ENCODE results near the gene AIRE. TPM values are rescaled to one million over a fixed set of nuclear protein-coding genes. Genes with fewer than 3 reads are reported as not detected.
A peak's percentile ranks its signal among the peaks of the same experiment; 100 is the strongest.

Gene AIRE
- total and polyA plus RNA-seq, 9 donors, result not detected

- H3K27ac ChIP-seq, result no peak overlapping the region
- WGBS, 3 donors, result 81 to 92% (median 84%) methylated on average over 33 to 44 of the region's 44 CpGs
- no peaks in the 10 kb centered on the region for H3K9me3 ChIP-seq
- H3K36me3 ChIP-seq, result no peaks in the 10 kb centered on the region
- no peak for DNase-seq
- TF ChIP-seq EP300 (IDR thresholded peaks at IDR 0.05), result no peak
- no peaks in the 10 kb centered on the region for H3K27me3 ChIP-seq
- no peaks in the 10 kb centered on the region for H3K4me1 ChIP-seq (ENCODE audit: insufficient read depth)
- intact Hi-C loops (cut with DNase I), result no loop called here
- no peak overlapping the region for H3K4me3 ChIP-seq
Observed at GRCh38 chr21:44325386-44326271, 40.0 kb downstream of the AIRE start.

GRCh38 chr21:44326272-44326647 is 40.6 kb downstream of the AIRE start:
- no peak for DNase-seq
- TF ChIP-seq POLR2A (IDR thresholded peaks at IDR 0.05) (no peak), EP300 (IDR thresholded peaks at IDR 0.05) (no peak), CTCF (IDR thresholded peaks at IDR 0.05) (no peak)
- WGBS, 3 donors, result 85 to 91% (median 90%) methylated on average over 13 of the region's 13 CpGs
- Histone ChIP-seq H3K4me1 (ENCODE audit: insufficient read depth) (no peaks in the 10 kb centered on the region), H3K36me3 (no peaks in the 10 kb centered on the region), H3K9me3 (no peaks in the 10 kb centered on the region), H3K4me3 (no peak overlapping the region), H3K27ac (no peak overlapping the region), H3K27me3 (no peaks in the 10 kb centered on the region)
- intact Hi-C loops (cut with DNase I), result no loop called here

GRCh38 chr21:44326716-44327602 is 41.3 kb downstream of the AIRE start:
- intact Hi-C loops (cut with DNase I), result no loop called here
- H3K4me1 ChIP-seq (ENCODE audit: insufficient read depth), result no peaks in the 10 kb centered on the region
- H3K27ac ChIP-seq, result no peak overlapping the region
- WGBS, 3 donors, result 77 to 88% (median 78%) methylated on average over 24 to 26 of the region's 26 CpGs
- DNase-seq, result peak in 1 of 5 donors; percentile 59
- TF ChIP-seq CTCF (IDR thresholded peaks at IDR 0.05) (no peak), EP300 (IDR thresholded peaks at IDR 0.05) (no peak), POLR2A (IDR thresholded peaks at IDR 0.05) (no peak)
- no peaks in the 10 kb centered on the region for H3K36me3 ChIP-seq
- H3K27me3 ChIP-seq, result no peaks in the 10 kb centered on the region
- no peak overlapping the region for H3K4me3 ChIP-seq
- H3K9me3 ChIP-seq, result no peaks in the 10 kb centered on the region

GRCh38 chr21:44327603-44327974 is 41.9 kb downstream of the AIRE start:
- Histone ChIP-seq H3K4me1 (ENCODE audit: insufficient read depth) (no peaks in the 10 kb centered on the region), H3K27me3 (no peaks in the 10 kb centered on the region), H3K27ac (no peak overlapping the region), H3K36me3 (no peaks in the 10 kb centered on the region), H3K4me3 (no peak overlapping the region), H3K9me3 (no peaks in the 10 kb centered on the region)
- WGBS, 3 donors, result 90 to 94% (median 92%) methylated on average over 11 of the region's 11 CpGs
- DNase-seq, result no peak
- intact Hi-C loops (cut with DNase I), result no loop called here
- no peak for TF ChIP-seq EP300 (IDR thresholded peaks at IDR 0.05)
- no peak for TF ChIP-seq CTCF (IDR thresholded peaks at IDR 0.05)
- no peak for TF ChIP-seq POLR2A (IDR thresholded peaks at IDR 0.05)

Data from ovary (tissue), 9 donors.